Measurements from ENCODE around the gene RP9.

- TF ChIP-seq TAF1 (IDR thresholded peaks at IDR 0.05; ENCODE audit: borderline replicate concordance, insufficient read depth, low read length): no peak
- TF ChIP-seq FOXP2 (optimal IDR thresholded peaks at IDR 0.05; ENCODE audit: borderline replicate concordance, extremely low read depth, extremely low read length, insufficient read depth): no peak
- 0 out of 2 replicates have a peak, but pooled peaks have one; percentile 14 for TF ChIP-seq POLR2AphosphoS5 (IDR thresholded peaks at IDR 0.05; ENCODE audit: low read depth, low read length)
- TF ChIP-seq REST (IDR thresholded peaks at IDR 0.05; ENCODE audit: insufficient read depth in 1 of 2, low read depth in 2 of 2, low read length in 2 of 2): no peak
These were observed 15.9 kb downstream of the RP9 start for GRCh38 chr7:33093266-33093665.

Measured in PFSK-1 (cell line).